Stimulated activated naive CD8-positive, alpha-beta T cell treated with anti-CD3 and anti-CD28 coated beads, Interleukin-15, amount 100 ng/mL, for 72 hours (primary cell): ENCODE measurements around the gene OR1S2.

Source experiments
- ATAC-seq: fragments of 150-1000 bp; cut with Tn5 transposase; 2 replicates; pipeline ENCODE4 v1.10.0; 2021; ENCODE audit warnings: mild to moderate bottlenecking, moderate library complexity
- DNase-seq, 2 donors: peaks; one replicate each; pipeline ENCODE4 v3.0.0; 2021 to 2022
- H3K27ac Mint-ChIP-seq, 2 donors: one replicate each; pipeline ENCODE4 v1.8.0; 2022; ENCODE audit warnings: mild to moderate bottlenecking in 2 of 2, mixed read lengths in 2 of 2, moderate library complexity in 2 of 2
- H3K27me3 Mint-ChIP-seq: one replicate; pipeline ENCODE4 v1.8.0; 2022; ENCODE audit warnings: mixed read lengths
- H3K4me1 Mint-ChIP-seq: one replicate; pipeline ENCODE4 v1.8.0; 2022; ENCODE audit warnings: mild to moderate bottlenecking, mixed read lengths
- H3K4me3 Mint-ChIP-seq, 2 donors: one replicate each; pipeline ENCODE4 v1.8.0; 2022; ENCODE audit warnings: mild to moderate bottlenecking in 2 of 2, mixed read lengths in 2 of 2, moderate library complexity in 1 of 2
- H3K9me3 Mint-ChIP-seq, 2 donors: one replicate each; pipeline ENCODE4 v1.8.0; 2022; ENCODE audit warnings: mixed read lengths in 2 of 2

Gene OR1S2

DNA sequence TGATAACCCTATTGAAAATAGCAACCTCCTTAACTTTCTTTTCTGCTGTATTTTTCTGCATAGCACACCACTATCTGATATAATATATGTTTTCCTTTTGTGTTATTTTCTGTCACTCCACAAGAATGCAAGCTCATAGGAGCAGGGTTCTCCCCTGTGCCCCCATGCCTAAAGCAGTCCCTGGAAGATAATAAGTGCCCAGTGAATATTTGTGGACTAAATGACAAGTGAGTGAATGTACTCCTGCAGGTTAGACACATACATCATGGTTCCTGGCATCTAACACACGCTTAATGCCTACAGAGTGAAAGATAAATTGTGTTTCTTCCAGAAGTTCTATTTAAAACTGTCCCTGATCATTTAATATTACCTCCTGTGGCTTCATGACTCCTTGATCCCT, 39.0 kb downstream of the OR1S2 start:
- Mint-ChIP-seq H3K27ac (no peak overlapping the region), H3K9me3 (peaks cover 0 to 4% of the 10 kb centered on the region in 2 donors), H3K27me3 (peaks cover 10% of the 10 kb centered on the region), H3K4me1 (no peaks in the 10 kb centered on the region), H3K4me3 (no peak overlapping the region)
- no peak for ATAC-seq
- DNase-seq = no peak

DNA sequence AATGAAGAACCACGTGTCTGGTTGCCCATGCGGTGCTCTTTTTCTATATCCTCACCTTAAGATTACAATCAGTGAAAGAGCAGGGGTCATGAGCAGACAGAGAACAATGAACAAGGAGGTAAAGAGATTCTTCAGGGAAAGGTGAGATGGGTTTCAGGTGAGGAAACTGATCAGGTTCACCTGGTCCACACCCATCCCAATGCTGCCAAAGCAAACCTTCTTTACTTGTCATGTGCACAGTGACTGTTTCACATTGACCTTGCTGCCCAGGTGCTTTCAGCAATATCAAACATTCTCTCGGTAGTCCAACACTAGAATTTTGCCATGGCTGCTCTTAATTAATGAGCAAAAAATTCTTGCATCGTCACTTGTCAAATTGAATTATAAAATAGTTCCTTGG, 39.6 kb downstream of the OR1S2 start:
- ATAC-seq (no peak), DNase-seq (no peak)
- H3K4me3 Mint-ChIP-seq = no peak overlapping the region
- H3K4me1 Mint-ChIP-seq = no peaks in the 10 kb centered on the region
- H3K27ac Mint-ChIP-seq = no peak overlapping the region
- peaks cover 0 to 4% of the 10 kb centered on the region in 2 donors for H3K9me3 Mint-ChIP-seq
- peaks cover 10% of the 10 kb centered on the region for H3K27me3 Mint-ChIP-seq
